ENCODE data around the gene ZNF318. TPM values are rescaled to one million over a fixed set of nuclear protein-coding genes. Genes with fewer than 3 reads are reported as not detected.
A peak's percentile ranks its signal among the peaks of the same experiment; 100 is the strongest.

ZNF318 gene
- total and polyA plus RNA-seq, 10 of the 15 experiments (the other 5 are each of a cell fraction or from before 2014, with no cell fraction given): 3.4 to 79.8 (median 13.7) TPM

GRCh38 chr6:43394982-43395381, 25.5 kb upstream of the ZNF318 start:
- POLR2A ChIA-PET: interaction anchor here (0.5 to 7.8 kb wide), 5 partner anchors 12 to 577 kb away, joined by 4 to 91 read pairs (median 5); partner anchors contain the start of gene ZNF318
- TF ChIP-seq ZBTB33 (IDR thresholded peaks at IDR 0.05): no peak
- no peak for TF ChIP-seq SREBF1 (IDR thresholded peaks at IDR 0.05; ENCODE audit: low read length)
- no peak for TF ChIP-seq MYB (IDR thresholded peaks at IDR 0.05; ENCODE audit: borderline replicate concordance, low read depth, low read length)
- TF ChIP-seq TBL1XR1 (IDR thresholded peaks at IDR 0.05; ENCODE audit: low read depth, low read length): no peak
- no peak for TF ChIP-seq MEF2A (IDR thresholded peaks at IDR 0.05; ENCODE audit: insufficient read depth, low read depth, low read length)
- TF ChIP-seq ZNF217 (IDR thresholded peaks at IDR 0.05): no peak
- no peak for TF ChIP-seq FOS (IDR thresholded peaks at IDR 0.05; ENCODE audit: borderline replicate concordance, extremely low read depth, insufficient read length)
- TF ChIP-seq GATAD2B (conservative IDR thresholded peaks at IDR 0.05; ENCODE audit: low read depth): no peak
- no peak for TF ChIP-seq BACH1 (IDR thresholded peaks at IDR 0.05; ENCODE audit: borderline replicate concordance)
- no peak for TF ChIP-seq NR2C2 (IDR thresholded peaks at IDR 0.05; ENCODE audit: borderline replicate concordance, control insufficient read depth, insufficient read length, low read depth)
- TF ChIP-seq BCL3 (IDR thresholded peaks at IDR 0.05; ENCODE audit: borderline replicate concordance, insufficient read depth, low read depth, low read length, poor library complexity, severe bottlenecking): no peak
- TF ChIP-seq EZH2 (IDR thresholded peaks at IDR 0.05; ENCODE audit: borderline replicate concordance, control insufficient read depth, low read depth, low read length): no peak
- no peak for FAIRE-seq

More at GRCh38 chr6:43394982-43395381, 25.5 kb upstream of the ZNF318 start:
- H3K27me3 ChIP-seq (replicated peaks in 1 of 2; ENCODE audit: control insufficient read depth in 2 of 2, insufficient read depth in 2 of 2, low read length in 1 of 2): no peaks in the 10 kb centered on the region
- no peak overlapping the region; the same call in 1 of the 2 replicates for H3K9ac ChIP-seq (ENCODE audit: control insufficient read depth, insufficient read depth, low read length)
- peaks cover 6% of the 10 kb centered on the region; the same call in 1 of the 2 replicates for H3K4me1 ChIP-seq (ENCODE audit: control insufficient read depth, insufficient read depth, low read length)
- H3K9me3 ChIP-seq (replicated peaks; ENCODE audit: control insufficient read depth, insufficient read depth, low read length): no peaks in the 10 kb centered on the region
- BruUV-seq (replicated peaks): no TSS peak
- ChIA-PET RAD21 (ENCODE audit: unreplicated experiment) (interaction anchor here (0.9 to 7.5 kb wide), 8 partner anchors 11 to 87 kb away, joined by 3 to 57 read pairs (median 9); partner anchors contain the start of genes ABCC10, CRIP3 and ZNF318), CTCF (interaction anchor here (0.6 to 7.6 kb wide), 8 partner anchors 9 to 166 kb away, joined by 3 to 118 read pairs (median 17); partner anchors contain the start of genes CRIP3 and DNPH1), SMC1A (ENCODE audit: uncharacterized antibody, unreplicated experiment) (interaction anchor here (0.7 to 27.6 kb wide), 10 partner anchors 8 to 112 kb away, joined by 3 to 616 read pairs (median 4); partner anchors contain the start of genes CRIP3 and ZNF318)
- no peak overlapping the region for H3K4me2 ChIP-seq (ENCODE audit: control insufficient read depth, insufficient read depth)
- in situ Hi-C loops (cut with MboI) (no loop called here), intact Hi-C loops (cut with micrococcal nuclease; ENCODE audit: unreplicated experiment) (no loop called here)
- no peak overlapping the region for H3K4me3 ChIP-seq
- no peaks in the 10 kb centered on the region for H3K36me3 ChIP-seq (ENCODE audit: control insufficient read depth in 2 of 2, insufficient read depth in 2 of 2, low read length in 1 of 2)
- DNase-seq (ENCODE audit: low read depth, low spot score) (no peak), ATAC-seq (peak; percentile 5; the same call in 2 of the 3 replicates)
- H3K79me2 ChIP-seq (ENCODE audit: control insufficient read depth, insufficient read depth, low read length): peaks cover 38% of the 10 kb centered on the region
- no peak overlapping the region for H3K27ac ChIP-seq (ENCODE audit: control insufficient read depth, insufficient read depth)
- no peaks in the 10 kb centered on the region for H4K20me1 ChIP-seq (ENCODE audit: control insufficient read depth, insufficient read depth)
- no peak overlapping the region for H2AFZ ChIP-seq (ENCODE audit: control insufficient read depth, low read depth, low read length)
- WGBS (ENCODE audit: insufficient coverage, insufficient replicate concordance, low lambda C conversion rate, missing lambda C conversion rate): 97% methylated on average over 4 of the region's 4 CpGs
